Natural killer cell (primary cell): ENCODE measurements around the gene SLC22A17. TPM values are rescaled to one million over a fixed set of nuclear protein-coding genes. Genes with fewer than 3 reads are reported as not detected.

Experiments
- ATAC-seq, 3 donors: fragments of 150-1000 bp in 2 of 3; fragments of 200-7000 bp in 1 of 3; cut with Tn5 transposase; 1 replicate in 1 of 3; 2 replicates in 2 of 3; pipeline ENCODE4 v1.10.0; 2021; ENCODE audit warnings: mild to moderate bottlenecking in 2 of 3, moderate library complexity in 2 of 3
- DNase-seq, 2 donors: peaks; one replicate each; pipeline versions ENCODE4 v3.0.0 to v3.0.0-alpha.2; 2013 to 2021; ENCODE audit warnings: mixed read lengths in 1 of 2
- H3K27ac ChIP-seq: one replicate; pipeline ENCODE4 v1.5.1; 2013; ENCODE audit warnings: mild to moderate bottlenecking, low read length
- H3K27me3 ChIP-seq: one replicate; pipeline ENCODE4 v1.6.1; 2013; ENCODE audit warnings: low read length; ENCODE audit not compliant: control insufficient read depth, insufficient read depth
- H3K36me3 ChIP-seq: one replicate; pipeline ENCODE4 v1.6.1; 2013; ENCODE audit warnings: low read length; ENCODE audit not compliant: control insufficient read depth, insufficient read depth
- H3K4me1 ChIP-seq: one replicate; pipeline ENCODE4 v1.6.1; 2013; ENCODE audit warnings: low read length; ENCODE audit not compliant: control insufficient read depth, insufficient read depth
- H3K4me3 ChIP-seq: one replicate; pipeline ENCODE4 v1.5.1; 2013; ENCODE audit warnings: low read length
- H3K9me3 ChIP-seq: one replicate; pipeline ENCODE4 v1.6.1; 2013; ENCODE audit warnings: low read length; ENCODE audit not compliant: control insufficient read depth, insufficient read depth
- H3K27ac Mint-ChIP-seq, 2 donors: one replicate each; pipeline ENCODE4 v1.8.0; 2022; ENCODE audit warnings: mild to moderate bottlenecking in 2 of 2, mixed read lengths in 2 of 2, moderate library complexity in 1 of 2
- H3K27me3 Mint-ChIP-seq, 2 donors: one replicate each; pipeline ENCODE4 v1.8.0; 2022; ENCODE audit warnings: low read depth in 2 of 2, mixed read lengths in 2 of 2
- H3K36me3 Mint-ChIP-seq: one replicate; pipeline ENCODE4 v1.8.0; 2022; ENCODE audit warnings: mixed read lengths
- H3K4me1 Mint-ChIP-seq, 2 donors: one replicate each; pipeline ENCODE4 v1.8.0; 2022; ENCODE audit warnings: mixed read lengths in 2 of 2
- H3K4me3 Mint-ChIP-seq: one replicate; pipeline ENCODE4 v1.8.0; 2022; ENCODE audit warnings: mild to moderate bottlenecking, moderate library complexity, mixed read lengths
- H3K9me3 Mint-ChIP-seq, 2 donors: one replicate each; pipeline ENCODE4 v1.8.0; 2022; ENCODE audit warnings: mixed read lengths in 2 of 2
- CTCF ChIP-seq: fragments of 200-600 bp; IDR thresholded peaks from one replicate; pipeline ENCODE4 v1.8.0; 2022; ENCODE audit warnings: antibody characterized with exemption
- WGBS: methylation state at CpG from one replicate; pipeline ENCODE4 v1.1.7; 2013; ENCODE audit warnings: missing lambda C conversion rate; ENCODE audit not compliant: insufficient coverage; 5-methylcytosine and 5-hydroxymethylcytosine counted together
- intact Hi-C: fragments of 100-400 bp; cut with micrococcal nuclease; formaldehyde crosslinking; loops from one replicate; pipeline ENCODE4 v1.14.2; 2022
- total RNA-seq, 4 donors: library from RNA; stranded (reverse); fragments of 120-200 nt in 1 of 4; gene quantifications; one replicate each; pipeline versions ENCODE4 v1.2.3 to v1.2.4, GENCODE V29; 2013 to 2022

SLC22A17 gene
- total RNA-seq, 3 donors from 2014 or later (not counting 1 experiment from before 2014, with no cell fraction given): 0.28 to 1.00 TPM; not detected in 1

GRCh38 chr14:23399136-23399535 is 46.4 kb upstream of the SLC22A17 start:
- Histone ChIP-seq H3K4me3 (no peak overlapping the region), H3K27me3 (no peaks in the 10 kb centered on the region), H3K27ac (no peak overlapping the region), H3K36me3 (no peaks in the 10 kb centered on the region), H3K9me3 (no peaks in the 10 kb centered on the region), H3K4me1 (no peaks in the 10 kb centered on the region)
- TF ChIP-seq CTCF: no peak
- DNase-seq (no peak), ATAC-seq (no peak)
- peaks cover 0 to 2% of the 10 kb centered on the region in 2 donors for H3K27me3 Mint-ChIP-seq
- intact Hi-C loops: no loop called here
- 88% methylated on average over 3 of the region's 3 CpGs for WGBS
- H3K9me3 Mint-ChIP-seq: no peaks in the 10 kb centered on the region
- H3K4me1 Mint-ChIP-seq: no peaks in the 10 kb centered on the region
- no peak overlapping the region for H3K4me3 Mint-ChIP-seq
- H3K36me3 Mint-ChIP-seq: no peaks in the 10 kb centered on the region
- no peak overlapping the region for H3K27ac Mint-ChIP-seq

GRCh38 chr14:23398348-23398747 is 45.7 kb upstream of the SLC22A17 start:
- no peak for TF ChIP-seq CTCF
- Mint-ChIP-seq H3K4me3 (no peak overlapping the region), H3K36me3 (no peaks in the 10 kb centered on the region), H3K27me3 (peaks cover 0 to 2% of the 10 kb centered on the region in 2 donors), H3K9me3 (no peaks in the 10 kb centered on the region), H3K27ac (no peak overlapping the region), H3K4me1 (no peaks in the 10 kb centered on the region)
- Histone ChIP-seq H3K4me3 (no peak overlapping the region), H3K36me3 (no peaks in the 10 kb centered on the region), H3K4me1 (no peaks in the 10 kb centered on the region), H3K27ac (no peak overlapping the region), H3K27me3 (no peaks in the 10 kb centered on the region), H3K9me3 (no peaks in the 10 kb centered on the region)
- intact Hi-C loops: no loop called here
- WGBS: 77% methylated on average over 4 of the region's 4 CpGs
- DNase-seq (no peak), ATAC-seq (no peak)

GRCh38 chr14:23396781-23397407 is 44.2 kb upstream of the SLC22A17 start:
- H3K27ac Mint-ChIP-seq: no peak overlapping the region
- no peaks in the 10 kb centered on the region for H3K36me3 Mint-ChIP-seq
- Histone ChIP-seq H3K4me3 (no peak overlapping the region), H3K36me3 (no peaks in the 10 kb centered on the region), H3K27me3 (no peaks in the 10 kb centered on the region), H3K9me3 (no peaks in the 10 kb centered on the region), H3K4me1 (no peaks in the 10 kb centered on the region), H3K27ac (no peak overlapping the region)
- H3K4me3 Mint-ChIP-seq: no peak overlapping the region
- no peak for TF ChIP-seq CTCF
- DNase-seq (no peak), ATAC-seq (no peak)
- intact Hi-C loops: no loop called here
- H3K9me3 Mint-ChIP-seq: no peaks in the 10 kb centered on the region
- H3K4me1 Mint-ChIP-seq: no peaks in the 10 kb centered on the region
- 92% methylated on average over 10 of the region's 10 CpGs for WGBS
- peaks cover 0 to 5% of the 10 kb centered on the region in 2 donors for H3K27me3 Mint-ChIP-seq

- intact Hi-C loops: no loop called here
- H3K4me3 Mint-ChIP-seq: no peak overlapping the region
- DNase-seq: no peak
- no peaks in the 10 kb centered on the region for H3K4me1 Mint-ChIP-seq
- H3K27ac Mint-ChIP-seq: no peak overlapping the region
- H3K36me3 Mint-ChIP-seq: no peaks in the 10 kb centered on the region
- peaks cover 0 to 5% of the 10 kb centered on the region in 2 donors for H3K27me3 Mint-ChIP-seq
- TF ChIP-seq CTCF: no peak
- H3K4me3 ChIP-seq: no peak overlapping the region
- H3K4me1 ChIP-seq: no peaks in the 10 kb centered on the region
- no peaks in the 10 kb centered on the region for H3K36me3 ChIP-seq
- ATAC-seq: no peak
- no peaks in the 10 kb centered on the region for H3K9me3 Mint-ChIP-seq
- H3K27ac ChIP-seq: no peak overlapping the region
- 92% methylated on average over 10 of the region's 10 CpGs for WGBS
- H3K27me3 ChIP-seq: no peaks in the 10 kb centered on the region
- no peaks in the 10 kb centered on the region for H3K9me3 ChIP-seq
Observed at GRCh38 chr14:23396126-23396525, 43.4 kb upstream of the SLC22A17 start.
